HG03432 (cell line): ENCODE measurements around the gene FBF1.

Experiments
- ATAC-seq: cut with Tn5 transposase; IDR thresholded peaks from one replicate; pipeline ENCODE4 v1.9.1; 2021; ENCODE audit warnings: mild to moderate bottlenecking, moderate library complexity; ENCODE audit not compliant: unreplicated experiment

FBF1 gene

DNA sequence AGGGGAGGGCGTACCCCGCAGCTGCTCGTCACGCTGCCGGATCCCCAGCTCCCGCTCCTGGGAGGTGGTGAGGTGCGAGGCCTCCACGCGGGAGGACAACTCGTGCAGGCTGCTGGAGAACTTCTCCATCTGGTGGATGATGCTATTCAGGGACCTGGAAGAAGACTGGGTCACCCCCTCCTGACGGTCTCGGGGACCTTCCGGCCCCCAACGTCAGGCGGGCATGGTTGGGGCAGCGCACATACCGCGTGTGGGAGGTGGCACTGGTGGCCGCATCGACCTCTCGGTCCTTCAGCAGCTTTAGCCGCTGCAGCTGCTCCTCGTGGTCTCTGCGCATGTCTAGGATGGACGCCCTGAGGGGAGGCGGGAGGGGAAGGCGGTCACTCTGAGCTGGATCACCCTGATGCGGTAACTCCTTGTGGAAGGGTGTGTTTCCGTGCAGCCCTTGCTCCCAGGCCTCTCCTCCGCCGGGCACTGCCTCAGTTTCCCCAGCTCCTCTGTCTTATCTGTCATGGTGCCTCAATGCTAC lies 22.9 kb downstream of the FBF1 start:
- no peak for ATAC-seq

DNA sequence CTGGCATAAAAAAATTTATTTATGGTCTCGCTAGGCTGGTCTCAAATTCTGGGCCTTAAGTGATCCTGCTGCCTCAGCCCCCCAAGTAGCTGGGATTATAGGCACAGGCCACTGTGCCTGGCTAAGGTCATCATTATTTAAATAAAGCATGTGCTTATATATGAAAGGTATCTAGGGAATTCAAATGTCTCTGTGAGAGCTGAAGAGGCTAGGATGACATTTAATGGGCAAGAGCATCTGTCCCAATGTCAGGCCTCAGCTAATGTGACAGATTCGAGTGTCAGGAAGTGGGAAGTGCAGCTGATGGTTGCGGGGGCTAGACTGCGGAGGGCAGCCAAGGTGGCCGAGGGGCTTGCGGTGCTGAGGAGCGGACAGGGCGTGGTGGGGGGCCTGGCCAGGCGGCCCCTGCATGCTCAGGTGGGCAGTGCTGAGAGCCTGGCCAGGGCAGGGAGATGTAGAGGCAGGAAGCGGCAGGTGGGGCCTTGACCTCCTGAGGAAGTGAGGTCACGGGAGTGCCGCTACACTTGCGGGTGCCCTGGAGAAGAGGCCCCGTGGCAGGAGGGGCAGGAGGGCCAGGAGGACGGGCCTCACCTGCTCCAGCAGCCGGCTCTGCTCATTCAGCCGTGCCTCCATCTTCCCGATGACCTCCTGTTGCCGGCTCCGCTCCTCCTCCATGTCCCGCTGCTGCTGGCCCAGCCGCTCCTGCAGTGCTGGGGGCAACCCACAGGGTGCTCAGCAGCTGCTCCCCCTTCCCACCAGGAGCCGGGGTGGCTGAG lies 23.5 kb downstream of the FBF1 start:
- no peak for ATAC-seq

DNA sequence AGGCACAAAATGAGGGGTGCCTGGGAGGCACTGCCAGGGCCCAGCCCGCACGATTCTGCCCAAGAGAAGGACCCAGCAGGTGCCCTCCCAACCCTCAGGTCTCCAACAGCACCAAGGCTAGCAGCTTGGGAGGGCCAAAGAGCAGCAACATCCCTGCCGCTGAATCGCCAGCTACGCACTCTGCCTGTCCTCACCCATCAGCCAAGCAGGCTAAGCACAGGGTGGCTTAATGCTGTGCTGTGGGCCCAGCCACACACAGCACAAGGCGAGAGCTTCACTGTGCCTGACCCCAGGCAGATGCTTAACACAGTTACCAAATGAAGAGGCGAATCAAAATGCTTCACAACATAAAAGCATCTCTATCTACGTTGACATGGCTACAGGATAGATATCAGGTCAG lies 25.6 kb downstream of the FBF1 start:
- ATAC-seq, result no peak

DNA sequence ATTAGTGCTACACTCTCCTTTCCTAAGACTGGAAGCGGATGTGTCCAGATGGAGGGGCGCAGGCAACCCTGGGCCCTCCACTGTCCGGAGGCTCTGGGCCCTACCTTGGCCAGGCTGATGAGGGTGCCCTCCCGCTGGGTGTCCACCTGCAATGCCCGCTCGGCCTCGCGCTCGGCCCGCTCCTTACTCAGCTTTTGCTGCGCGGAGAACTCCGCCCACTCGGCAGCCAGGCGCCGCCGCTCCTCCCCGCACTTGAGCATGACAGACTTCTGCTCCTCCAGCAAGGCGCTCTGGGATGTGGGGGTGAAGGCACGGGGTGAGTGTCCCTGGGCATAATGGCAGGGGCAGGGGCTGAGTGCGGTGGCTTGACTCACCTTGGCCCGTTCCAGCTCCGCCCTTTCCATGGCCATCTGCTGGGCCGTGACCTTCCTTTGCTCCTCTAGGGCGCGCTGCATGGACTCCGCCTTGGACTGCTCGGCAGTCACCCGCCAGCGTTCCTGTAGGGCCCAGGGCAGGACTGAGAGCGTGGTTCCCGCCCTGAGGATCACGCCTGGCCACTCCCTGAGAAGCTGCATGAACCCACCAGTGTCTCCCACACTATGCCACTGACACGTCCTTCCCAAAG lies 26.1 kb downstream of the FBF1 start:
- no peak for ATAC-seq

DNA sequence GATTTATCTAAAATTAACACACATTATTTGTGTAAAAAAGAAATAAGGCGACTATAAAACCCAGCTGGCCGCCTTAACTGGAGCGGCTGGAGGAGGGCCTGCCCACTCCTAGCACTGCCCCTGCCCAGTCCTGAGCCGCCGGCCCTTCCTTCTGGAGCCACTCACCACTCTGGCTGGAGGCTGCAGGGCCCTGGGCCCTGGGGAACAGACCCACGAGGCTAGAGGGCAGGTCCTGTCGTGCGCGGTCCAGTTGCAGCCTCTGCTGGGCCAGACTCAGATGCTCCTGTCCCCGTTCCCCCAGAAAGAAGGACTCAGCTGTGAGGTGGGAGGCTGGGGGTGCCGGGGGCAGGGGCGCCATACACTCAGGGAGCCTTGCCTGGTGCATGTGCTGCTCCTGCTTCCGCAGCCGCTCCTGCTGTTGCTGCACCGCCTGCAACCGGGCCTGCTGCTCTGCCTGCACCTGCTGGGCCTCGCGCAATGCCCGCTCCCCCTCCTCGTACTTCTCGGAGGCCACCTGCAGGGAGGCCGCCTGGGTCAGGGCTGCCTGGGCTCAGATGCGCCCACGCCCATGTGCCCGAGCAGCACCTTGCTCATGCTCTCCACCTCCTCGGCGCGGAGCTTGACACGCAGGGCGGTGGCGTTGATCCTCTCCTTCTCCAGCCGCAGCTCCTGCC lies 27.2 kb downstream of the FBF1 start:
- no peak for ATAC-seq

DNA sequence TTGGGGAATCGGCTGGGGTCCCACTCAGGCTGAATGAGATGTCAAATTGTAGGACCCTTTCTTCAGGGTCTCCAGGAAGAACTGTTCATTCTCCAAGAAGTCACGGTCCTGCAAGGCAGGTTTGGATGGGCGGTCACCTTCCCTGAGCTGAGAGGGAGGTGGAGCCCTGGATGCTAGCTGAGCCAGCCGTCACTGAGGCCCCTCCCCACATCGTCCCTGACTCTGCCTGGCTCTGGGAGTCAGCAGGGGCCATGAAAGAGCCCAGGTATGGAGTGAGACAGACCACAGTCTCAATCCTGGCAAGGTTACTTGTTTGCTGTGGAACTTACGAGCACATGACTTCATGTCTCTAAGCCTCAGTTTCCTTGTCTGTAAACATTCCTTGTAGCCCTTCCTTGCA lies 30.1 kb downstream of the FBF1 start:
- ATAC-seq, result no peak

DNA sequence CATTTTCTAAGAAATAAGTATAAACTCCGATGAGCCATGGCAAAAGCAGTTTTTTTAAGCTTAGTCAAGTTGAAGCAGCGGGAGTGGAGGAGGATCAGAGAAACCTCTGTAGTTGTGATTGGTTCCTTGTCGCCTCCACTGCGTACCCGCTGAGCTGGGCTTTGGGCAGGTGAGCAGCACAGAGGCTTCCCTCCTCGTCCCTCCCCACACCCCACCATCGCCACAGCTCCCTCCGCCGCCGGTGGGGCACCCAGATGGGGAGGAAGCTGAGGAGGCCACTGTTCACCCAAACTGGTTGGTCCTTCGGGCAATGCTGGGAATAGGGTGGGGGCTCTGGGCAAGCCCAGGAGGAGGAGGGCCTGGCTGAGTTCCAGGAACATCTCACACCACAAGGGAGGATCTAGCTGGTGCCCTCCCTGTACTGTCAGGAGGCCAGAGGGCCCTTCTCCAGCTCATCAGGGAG lies 31.0 kb downstream of the FBF1 start:
- no peak for ATAC-seq

DNA sequence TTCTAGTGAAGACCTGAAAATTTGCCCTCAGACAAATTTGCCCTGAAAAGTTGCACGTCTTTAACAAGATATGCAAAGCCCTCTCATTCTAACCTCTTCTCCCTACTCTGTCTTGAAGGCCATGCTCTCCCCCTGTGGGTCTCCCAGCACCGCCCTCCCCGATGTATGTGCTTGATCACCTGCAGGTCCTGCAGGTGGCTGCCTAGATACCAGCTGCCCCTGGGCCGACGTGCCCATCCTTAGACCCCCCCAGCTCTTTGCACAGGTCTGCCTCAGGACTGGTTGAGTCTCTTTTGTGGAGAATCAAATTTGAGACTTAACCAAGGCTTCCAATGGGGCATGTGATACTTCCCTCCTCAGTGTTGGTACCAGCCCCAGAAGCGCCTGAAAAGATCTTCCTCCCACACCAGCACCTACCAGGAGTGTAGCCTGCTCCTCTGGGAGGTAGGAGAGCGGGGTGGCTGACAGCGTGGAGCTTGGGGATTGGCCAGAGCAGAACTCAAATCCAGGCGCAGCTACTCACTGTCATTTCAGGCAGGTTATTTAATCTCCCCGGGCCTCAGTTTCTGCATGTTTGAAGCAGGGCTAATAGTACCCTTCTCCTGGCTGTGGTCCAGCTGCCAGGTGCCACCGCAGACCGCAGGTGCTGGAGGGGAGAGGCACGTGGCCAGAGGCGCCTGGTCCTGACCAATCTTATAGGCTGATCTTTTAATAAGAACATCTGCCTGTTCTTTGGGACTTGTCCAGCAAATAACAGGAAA lies 31.6 kb downstream of the FBF1 start:
- ATAC-seq, result no peak

DNA sequence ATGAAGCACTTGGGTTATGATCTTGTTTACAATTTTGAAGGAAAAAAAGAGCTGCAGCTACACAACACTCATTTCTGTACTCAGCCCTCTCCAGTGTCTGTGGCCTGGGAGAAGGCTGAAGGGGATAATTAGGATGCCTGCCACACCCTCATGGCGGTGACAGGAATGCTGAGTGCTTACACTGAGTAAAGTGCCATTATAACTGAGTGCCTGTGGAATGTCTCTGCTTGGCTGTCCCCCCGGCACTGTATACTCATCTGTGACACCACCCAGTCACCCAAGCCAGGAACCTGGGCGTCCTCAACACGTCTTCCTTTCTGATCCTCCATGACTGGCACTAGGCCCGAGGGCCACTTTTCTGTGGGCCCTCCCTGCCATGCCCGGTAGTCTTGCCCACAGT lies 32.6 kb downstream of the FBF1 start:
- no peak for ATAC-seq

DNA sequence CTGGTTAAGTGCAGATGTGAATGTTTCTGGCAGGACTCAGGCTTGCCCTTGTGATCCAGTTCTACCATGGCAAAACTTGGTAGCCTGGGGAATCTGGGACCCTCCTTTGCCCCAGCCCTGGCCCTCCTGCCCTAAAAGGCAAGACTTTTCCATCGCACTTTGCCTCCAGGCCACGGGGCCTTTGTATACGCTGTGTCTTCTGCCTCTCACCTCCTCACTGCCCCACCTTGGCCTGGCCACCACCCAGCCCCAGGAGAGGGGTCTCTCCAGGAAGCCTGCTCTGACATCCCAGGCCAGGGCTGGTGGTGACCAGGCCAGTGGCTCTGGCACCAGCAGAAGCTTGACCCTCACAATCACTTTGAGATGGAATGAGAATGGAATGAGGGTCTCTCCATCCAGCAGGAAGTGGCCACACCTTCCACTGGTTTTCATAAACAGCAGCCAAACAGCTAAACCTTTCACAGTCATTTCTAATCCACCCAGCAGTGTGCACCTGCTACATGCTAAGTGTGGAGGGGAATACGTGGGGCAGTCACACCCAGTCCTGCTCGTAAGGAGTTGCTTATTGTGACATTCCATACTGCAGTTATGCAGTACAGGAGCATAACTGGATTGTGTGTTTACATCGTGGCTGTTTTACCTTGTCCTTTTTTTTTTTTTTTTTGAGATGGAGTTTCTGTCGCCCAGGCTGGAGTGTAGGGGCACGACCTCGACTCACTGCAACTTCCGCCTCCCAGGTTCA lies 34.5 kb downstream of the FBF1 start:
- no peak for ATAC-seq

DNA sequence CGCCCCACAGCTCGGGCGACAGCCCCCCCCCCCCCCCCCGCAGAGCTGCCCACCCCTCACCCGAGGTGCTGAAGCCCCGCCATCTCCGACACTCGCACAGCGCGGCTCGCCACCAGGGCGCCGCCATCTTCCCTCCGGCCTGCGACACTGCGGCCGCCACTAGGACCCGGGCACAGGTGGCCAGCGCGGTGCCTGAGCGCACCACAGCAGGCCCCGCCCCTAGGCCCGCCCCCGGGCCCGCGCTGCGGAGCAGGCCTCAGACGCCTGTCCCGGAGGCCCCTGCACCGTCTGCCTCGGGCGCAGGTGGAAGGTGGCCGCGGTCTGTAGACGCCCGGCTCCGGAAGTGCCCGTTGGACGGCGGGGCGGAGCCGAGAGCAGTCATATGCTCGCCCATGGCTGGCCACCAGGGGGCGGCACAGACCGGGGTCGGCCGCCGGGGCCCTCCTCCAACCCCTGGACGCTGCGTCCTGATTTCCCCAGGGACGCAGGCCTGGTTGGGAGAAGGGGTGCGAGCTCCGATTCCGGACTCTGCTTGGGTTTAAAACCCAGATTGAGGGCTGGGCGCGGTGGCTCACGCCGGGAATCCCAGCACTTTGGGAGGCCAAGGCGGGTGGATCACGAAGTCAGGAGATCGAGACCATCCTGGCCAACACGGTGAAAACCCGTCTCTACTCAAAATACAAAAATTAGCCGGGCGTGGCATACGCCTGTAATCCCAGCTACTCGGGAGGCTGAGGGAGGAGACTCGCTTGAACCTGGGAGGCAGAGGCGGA lies 35.9 kb downstream of the FBF1 start, which contains the start of gene MRPL38:
Gene MRPL38 (minus strand): TSS at position 136 of the 773 bp plus-strand sequence. CDS start 9 bp downstream, at position 127.
- ATAC-seq, result peak; percentile 93

DNA sequence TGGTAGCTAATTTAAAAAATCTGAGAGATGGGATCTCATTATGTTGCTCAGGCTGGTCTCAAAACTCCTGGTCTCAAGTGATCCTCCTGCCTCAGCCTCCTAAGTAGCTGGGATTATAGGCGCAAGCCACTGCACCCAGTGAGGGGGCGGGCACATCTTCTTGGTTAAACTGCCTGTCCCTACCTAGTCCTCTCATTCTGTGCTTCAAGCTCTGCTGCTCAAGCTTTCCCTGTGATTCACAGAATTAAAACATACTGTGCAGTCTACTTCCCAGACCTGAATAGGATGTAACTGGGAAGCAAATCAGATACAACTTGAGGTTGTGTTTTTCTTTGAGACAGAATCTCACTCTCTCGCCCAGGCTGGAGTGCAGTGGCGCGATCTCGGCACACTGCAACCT lies 38.4 kb downstream of the FBF1 start:
- no peak for ATAC-seq

DNA sequence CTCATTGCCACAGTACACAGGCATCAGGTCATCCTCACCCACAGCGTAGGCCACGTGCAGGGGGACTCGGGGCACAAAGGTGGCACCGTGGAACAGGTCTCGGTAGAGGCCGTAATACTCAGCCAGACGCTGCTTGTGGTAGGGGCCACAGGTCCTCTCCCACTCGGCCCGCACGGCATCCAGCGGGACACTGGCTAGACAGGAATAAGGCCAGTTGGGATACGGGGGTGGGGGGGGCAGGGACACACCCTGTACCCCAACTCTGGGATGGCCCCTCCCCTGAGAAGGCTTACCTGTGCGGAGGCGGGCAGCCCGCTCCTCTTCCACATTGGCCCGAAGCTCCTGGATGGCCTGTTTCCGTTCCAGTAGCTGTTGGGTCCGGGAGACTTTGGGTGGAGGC lies 39.1 kb downstream of the FBF1 start:
- ATAC-seq, result no peak

DNA sequence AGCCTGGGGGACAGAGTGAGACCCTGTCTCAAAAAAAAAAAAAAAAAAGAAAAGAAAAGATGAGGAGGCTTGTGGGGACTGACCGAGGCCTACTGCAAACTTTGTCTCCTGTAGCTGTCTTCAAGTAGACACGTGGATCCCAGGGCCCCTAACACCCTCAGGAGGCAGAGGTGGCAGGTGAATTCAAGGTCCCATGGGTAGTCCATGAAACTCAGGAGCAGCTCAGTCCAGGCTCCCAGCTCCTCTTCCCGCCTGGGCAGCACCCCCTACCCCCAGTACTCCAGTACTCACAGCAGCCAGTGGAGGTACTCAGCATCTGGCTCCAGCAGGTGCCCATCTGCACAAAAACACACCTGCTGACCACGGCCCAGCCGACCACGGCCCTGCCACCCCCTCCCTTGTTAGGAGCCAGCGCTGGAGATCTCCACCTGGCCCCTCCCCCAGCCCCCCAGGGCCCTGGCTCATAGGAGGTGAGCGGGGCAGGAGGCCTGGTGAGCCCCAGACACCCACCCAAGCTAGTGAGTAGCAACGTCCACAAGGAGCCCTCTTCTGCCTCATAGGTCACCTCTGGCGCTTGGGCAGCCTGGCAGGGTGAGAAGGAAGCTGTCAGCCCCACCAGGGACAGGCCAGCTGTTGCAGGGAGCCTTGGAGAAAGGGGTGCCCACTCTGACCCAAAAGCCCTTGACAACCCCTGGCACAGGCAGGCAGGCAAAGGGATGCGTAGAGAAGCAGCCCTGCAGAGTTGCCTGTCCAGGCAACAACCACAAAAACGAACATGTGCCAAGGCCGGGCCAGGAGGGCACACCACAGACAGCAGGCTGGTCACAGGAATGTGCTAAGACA lies 39.9 kb downstream of the FBF1 start:
- ATAC-seq, result no peak

DNA sequence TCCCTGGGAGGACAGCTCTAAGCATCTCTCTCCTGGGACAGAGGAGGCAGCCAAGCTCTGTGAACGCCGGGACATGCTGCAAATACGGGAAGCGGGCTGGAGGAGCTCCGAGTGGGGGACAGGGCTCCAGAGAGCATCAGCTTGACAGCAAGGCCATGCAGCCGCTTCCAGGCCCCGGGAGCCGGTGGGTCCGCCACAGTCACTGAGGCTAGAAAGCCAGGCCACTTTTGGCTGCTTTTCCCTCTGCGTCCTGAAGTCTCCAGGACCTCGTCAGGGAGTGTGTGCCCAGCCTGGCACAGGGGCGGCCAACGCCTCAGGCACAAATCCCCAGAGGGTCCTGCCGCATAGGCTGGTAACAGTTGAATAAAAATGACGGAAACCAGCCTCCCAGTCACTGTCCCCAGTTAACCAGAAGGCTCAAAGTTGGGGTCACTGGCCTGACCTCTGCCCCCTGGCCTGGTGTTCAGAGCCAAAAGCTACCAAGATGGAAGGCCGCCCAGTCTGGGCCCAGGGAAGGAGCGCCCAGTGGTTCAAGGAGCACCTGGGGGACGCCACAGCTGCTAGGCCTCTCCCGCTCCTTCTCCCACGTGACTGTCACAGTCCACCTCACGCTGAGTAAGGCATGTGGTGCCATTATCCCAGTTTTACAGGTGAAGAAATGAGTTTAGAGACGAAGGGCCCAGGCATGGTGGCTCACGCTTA lies 40.9 kb downstream of the FBF1 start:
- ATAC-seq, result no peak

DNA sequence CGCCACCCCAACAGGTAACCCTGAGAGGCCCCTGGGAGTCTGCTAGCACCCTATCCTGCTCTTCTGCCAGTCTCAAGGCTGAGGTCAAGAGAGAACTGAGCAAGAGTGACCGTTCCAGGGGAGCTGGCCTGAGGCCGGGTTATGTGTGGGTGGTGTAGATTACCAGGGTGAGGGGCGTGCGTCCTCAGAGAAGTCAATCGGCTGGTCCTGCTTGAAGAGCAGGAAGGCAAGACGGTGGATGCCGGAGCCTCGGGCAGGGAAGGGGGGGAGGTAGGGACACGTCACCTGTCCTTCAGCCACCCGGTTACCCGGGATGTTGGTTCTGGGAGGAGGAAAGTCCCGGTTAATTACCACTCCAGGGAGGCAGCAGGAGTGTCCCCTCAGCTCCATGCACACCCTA lies 41.5 kb downstream of the FBF1 start:
- ATAC-seq, result no peak

DNA sequence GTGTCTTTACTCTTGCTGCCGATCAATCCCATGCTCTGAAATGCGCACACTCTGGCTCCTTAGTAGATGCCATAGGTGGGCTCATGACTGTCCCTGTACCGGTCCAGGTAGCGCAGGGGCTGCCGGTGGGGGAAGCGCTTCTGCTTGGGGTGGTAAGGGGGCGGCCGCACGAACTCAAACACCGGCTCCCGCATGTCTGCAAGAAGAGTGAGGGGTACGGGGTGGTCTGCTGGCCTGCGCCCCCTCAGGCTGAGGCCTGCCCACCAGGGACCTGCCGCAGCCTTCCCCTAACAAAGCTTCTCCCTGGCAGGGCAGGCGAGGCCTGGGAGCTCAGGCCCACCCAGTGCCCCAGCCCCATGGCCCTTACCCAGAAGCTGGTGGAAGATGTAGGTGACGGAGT lies 42.1 kb downstream of the FBF1 start:
- ATAC-seq, result no peak

DNA sequence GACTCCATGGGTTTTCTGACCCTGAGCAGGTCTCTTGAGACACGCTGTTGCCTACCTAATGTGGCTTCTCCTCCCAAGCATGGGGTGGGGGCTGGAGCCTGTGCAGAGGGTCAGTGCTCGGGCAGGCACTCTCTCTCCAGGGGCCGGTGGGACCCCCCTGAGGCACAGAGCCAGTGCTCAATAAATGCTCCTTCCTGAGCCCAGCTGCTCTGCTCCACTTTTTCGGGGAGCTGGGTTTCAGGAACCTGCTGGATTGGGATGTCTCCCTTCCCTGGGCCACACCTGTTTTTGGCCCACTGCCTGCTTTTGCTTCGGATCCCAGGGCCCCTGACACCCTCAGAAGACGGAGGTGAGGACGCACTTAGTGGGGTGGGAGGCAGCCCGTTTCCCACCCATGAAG lies 42.8 kb downstream of the FBF1 start:
- ATAC-seq, result no peak
